ENCODE results near the gene DCUN1D1. TPM values are rescaled to one million over a fixed set of nuclear protein-coding genes. Genes with fewer than 3 reads are reported as not detected.
A peak's percentile ranks its signal among the peaks of the same experiment; 100 is the strongest.

The DCUN1D1 gene
- total and polyA plus RNA-seq, 10 of the 15 experiments (the other 5 are each of a cell fraction or from before 2014, with no cell fraction given): 19.8 to 47.4 (median 30.8) TPM

GRCh38 chr3:182980204-182981037 is at the start of gene DCUN1D1 (continued):
- TF ChIP-seq CUX1 (IDR thresholded peaks at IDR 0.05; ENCODE audit: insufficient replicate concordance, low read depth, low read length) (no peak), ZNF687 (IDR thresholded peaks at IDR 0.05) (0 out of 2 replicates have a peak, but pooled peaks have one; percentile 28), SUPT20H (IDR thresholded peaks at IDR 0.05; ENCODE audit: borderline replicate concordance, control insufficient read depth, low read depth, low read length) (no peak), SP1 (IDR thresholded peaks at IDR 0.05; ENCODE audit: low read depth, low read length) (peak; percentile 17), ZNF217 (IDR thresholded peaks at IDR 0.05) (no peak), HDAC2 (IDR thresholded peaks at IDR 0.05) (no peak), YBX1 (IDR thresholded peaks at IDR 0.05) (no peak), EED (IDR thresholded peaks at IDR 0.05; ENCODE audit: low read depth) (no peak), TAF1 (IDR thresholded peaks at IDR 0.05; ENCODE audit: borderline replicate concordance, low read depth, low read length) (peak; percentile 48; the same call in 1 of the 2 replicates), NFYB (IDR thresholded peaks at IDR 0.05; ENCODE audit: insufficient read depth, low read depth, low read length) (peak; percentile 14; the same call in 1 of the 2 replicates), CEBPB (IDR thresholded peaks at IDR 0.05; ENCODE audit: borderline replicate concordance in 1 of 2, low read depth in 2 of 2, low read length in 2 of 2) (no peak), PAX5 (IDR thresholded peaks at IDR 0.05; ENCODE audit: borderline replicate concordance, low read depth, low read length) (no peak), RB1 (IDR thresholded peaks at IDR 0.05; ENCODE audit: borderline replicate concordance) (peak; percentile 25; the same call in 1 of the 2 replicates), BCL11A (IDR thresholded peaks at IDR 0.05; ENCODE audit: low read depth, low read length) (no peak), STAT1 (conservative IDR thresholded peaks at IDR 0.05) (no peak), POLR2A (IDR thresholded peaks at IDR 0.05; ENCODE audit: low read depth, low read length) (peak; percentile 84), BACH1 (IDR thresholded peaks at IDR 0.05; ENCODE audit: borderline replicate concordance) (peak; percentile 23; the same call in 1 of the 2 replicates), PAX8 (IDR thresholded peaks at IDR 0.05) (no peak), TCF7 (IDR thresholded peaks at IDR 0.05; ENCODE audit: borderline replicate concordance) (no peak), NFXL1 (IDR thresholded peaks at IDR 0.05; ENCODE audit: borderline replicate concordance) (no peak), SREBF1 (IDR thresholded peaks at IDR 0.05; ENCODE audit: low read length) (no peak), JUND (IDR thresholded peaks at IDR 0.05; ENCODE audit: low read depth, low read length) (no peak), POLR2AphosphoS5 (IDR thresholded peaks at IDR 0.05; ENCODE audit: low read length) (no peak), CHD2 (IDR thresholded peaks at IDR 0.05; ENCODE audit: borderline replicate concordance, low read depth, low read length) (0 out of 2 replicates have a peak, but pooled peaks have one; percentile 14)
